PFSK-1 (cell line): ENCODE results near the gene RIMOC1.

Experiments
- FOXP2 ChIP-seq: optimal IDR thresholded peaks from 2 replicates; pipeline ENCODE3; 2011; ENCODE audit warnings: borderline replicate concordance, control low read depth, inconsistent platforms; ENCODE audit not compliant: insufficient read depth; ENCODE audit errors: extremely low read length, extremely low read depth
- POLR2AphosphoS5 ChIP-seq: IDR thresholded peaks from 2 replicates; pipeline ENCODE4 v1.6.1; 2012; ENCODE audit warnings: low read depth, mild to moderate bottlenecking, control low read depth, low read length, moderate library complexity
- TAF1 ChIP-seq: IDR thresholded peaks from 2 replicates; pipeline ENCODE4 v1.6.1; 2012; ENCODE audit warnings: low read length, control low read depth, borderline replicate concordance; ENCODE audit not compliant: insufficient read depth

- TF ChIP-seq FOXP2, result no peak
- TF ChIP-seq POLR2AphosphoS5, result 0 out of 2 replicates have a peak, but pooled peaks have one; percentile 25
- TF ChIP-seq TAF1, result no peak
Measured at GRCh38 chr5:41869724-41870626, 34.2 kb upstream of the RIMOC1 start, which contains the start of gene OXCT1.
